HG03196 (cell line): ENCODE data around the gene TMEM94.
"Not testable (repeated sequence)": the region's sequence is repeated elsewhere in the genome, so short reads cannot be mapped to it uniquely, and the experiment has no call there.

Experiments
- ATAC-seq: cut with Tn5 transposase; IDR thresholded peaks from one replicate; pipeline ENCODE4 v1.9.1; 2021; ENCODE audit not compliant: unreplicated experiment

TMEM94 gene

GRCh38 chr17:75456417-75457046 is at the start of gene TMEM94:
Gene TMEM94, plus strand, starts transcription at chr17:75456635. Its CDS starts 15,271 bp downstream, at chr17:75471906.
- peak; percentile 93 for ATAC-seq

GRCh38 chr17:75407655-75408352 is 48.6 kb upstream of the TMEM94 start:
- ATAC-seq, result no peak

DNA sequence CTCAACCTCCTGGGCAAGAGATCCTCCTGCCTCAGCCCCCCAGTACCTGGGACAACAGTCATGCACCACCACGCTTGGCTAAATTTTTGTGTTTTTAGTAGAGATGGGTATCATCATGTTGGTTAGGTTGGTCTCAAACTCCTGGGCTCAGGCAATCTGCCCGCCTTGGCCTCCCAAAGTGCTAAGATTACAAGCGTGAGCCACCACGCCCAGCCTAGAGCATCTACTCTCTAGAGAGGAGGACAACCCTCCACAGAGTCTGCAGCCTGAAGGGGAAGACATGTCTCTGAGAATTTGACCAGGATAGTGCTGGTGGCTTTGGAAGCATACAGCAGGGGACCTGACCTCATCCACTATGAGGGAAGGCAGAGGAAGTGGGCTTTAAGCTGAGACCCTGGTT is 46.3 kb upstream of the TMEM94 start:
- ATAC-seq, result no peak

DNA sequence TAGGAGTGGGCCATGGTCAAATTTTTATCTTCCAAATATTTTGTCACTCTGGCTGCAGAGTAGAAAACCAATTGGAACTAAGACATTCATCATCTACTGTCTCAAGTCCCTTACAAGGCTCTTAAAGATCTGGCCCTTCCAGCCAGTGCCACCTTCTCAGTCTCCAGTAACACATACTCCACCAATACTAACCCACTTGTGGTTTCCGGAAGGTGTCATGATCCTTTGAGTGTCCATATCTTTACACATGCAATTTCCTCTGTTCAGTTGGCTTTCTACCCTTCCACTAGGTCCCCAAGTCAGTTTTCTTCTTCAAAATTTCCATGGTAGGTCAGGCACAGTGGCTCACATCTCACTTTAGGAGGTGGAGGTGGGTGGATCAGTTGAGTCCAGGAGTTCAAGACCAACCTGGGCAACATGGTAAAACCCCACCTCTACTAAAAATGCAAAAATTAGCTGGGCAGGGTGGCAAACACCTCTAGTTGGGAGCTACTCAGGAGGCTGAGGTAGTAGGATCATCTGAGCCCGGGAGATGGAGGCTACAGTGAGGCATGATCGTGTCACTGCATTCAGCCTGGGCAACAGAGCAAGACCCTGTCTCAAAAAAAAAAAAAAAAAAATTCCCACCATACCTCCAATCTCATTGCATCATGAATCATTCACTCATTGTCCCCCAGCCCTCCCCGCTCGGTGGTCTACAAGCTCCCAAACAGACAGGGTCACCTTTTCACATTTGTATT is 44.9 kb upstream of the TMEM94 start:
- ATAC-seq, result no peak

- ATAC-seq, result peak; percentile 56
Observed at GRCh38 chr17:75412455-75413317, 43.7 kb upstream of the TMEM94 start.

DNA sequence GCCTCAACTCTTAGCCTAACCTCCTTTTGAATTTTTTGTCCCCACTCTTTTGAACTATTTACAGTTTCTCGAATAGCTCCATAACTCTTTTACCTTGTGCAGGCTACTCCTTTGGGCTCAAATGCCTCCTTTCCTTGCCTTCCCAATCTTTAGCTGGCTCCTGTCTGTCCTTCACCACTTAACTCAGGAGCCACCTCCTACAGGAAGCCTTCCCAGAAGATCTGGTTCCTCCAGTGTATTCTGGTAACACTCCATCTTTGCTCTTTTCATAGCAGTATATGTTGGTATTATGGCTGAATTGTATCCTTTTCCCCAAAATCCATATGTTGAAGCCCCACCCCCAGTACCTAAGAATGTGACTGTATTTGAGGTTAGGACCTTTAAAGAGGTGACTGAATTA is 41.9 kb upstream of the TMEM94 start:
- no peak for ATAC-seq

- no peak for ATAC-seq
Observed at GRCh38 chr17:75416006-75416405, 40.4 kb upstream of the TMEM94 start.

GRCh38 chr17:75417054-75417580 is 39.3 kb upstream of the TMEM94 start:
- ATAC-seq, result no peak

- no peak for ATAC-seq
Observed at GRCh38 chr17:75418531-75418930, 37.9 kb upstream of the TMEM94 start.

DNA sequence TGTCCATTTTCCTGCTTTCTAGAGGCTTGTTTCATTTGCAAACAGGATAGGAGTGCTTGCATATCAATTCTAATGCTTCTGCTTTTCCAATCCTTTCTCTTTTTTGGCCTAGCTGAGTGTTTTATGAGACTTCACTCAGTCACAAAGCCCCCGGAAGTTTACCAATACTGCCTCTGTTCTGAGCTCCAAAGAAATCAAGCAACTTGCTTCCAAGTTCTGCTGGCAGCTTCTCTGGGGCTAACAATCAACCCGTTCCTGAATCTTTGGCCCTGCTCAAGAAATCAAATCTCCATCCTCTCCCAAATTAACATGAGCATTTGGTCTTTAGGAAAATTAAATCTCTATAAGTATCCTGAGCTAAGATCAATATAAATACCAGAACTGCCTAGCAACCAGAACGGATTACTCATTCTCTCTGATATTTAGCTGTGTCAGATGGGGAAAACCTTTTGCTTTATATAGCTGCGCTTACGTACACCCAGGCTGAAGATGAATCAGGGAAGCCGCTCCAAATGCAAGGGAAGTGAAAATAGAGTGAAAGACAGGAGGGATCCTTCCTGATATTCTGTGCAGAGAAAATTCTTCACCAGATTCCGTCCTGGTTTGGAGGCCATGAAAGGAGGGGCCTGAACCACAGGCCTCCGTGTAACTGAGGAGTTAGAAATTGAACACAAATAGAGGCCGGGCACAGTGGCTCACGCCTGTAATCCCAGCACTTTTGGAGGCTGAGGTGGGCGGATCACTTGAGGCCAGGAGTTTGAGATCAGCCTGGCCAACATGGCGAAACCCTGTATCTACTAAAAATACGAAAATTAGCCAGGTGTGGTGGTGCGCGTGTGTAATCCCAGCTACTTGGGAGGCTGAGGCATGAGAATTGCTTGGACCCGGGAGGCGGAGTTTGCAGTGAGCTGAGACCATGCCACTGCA is 27.6 kb upstream of the TMEM94 start:
- ATAC-seq, result no peak

- ATAC-seq, result no peak
Observed at GRCh38 chr17:75430159-75430974, 26.1 kb upstream of the TMEM94 start.

- ATAC-seq, result no peak
Observed at GRCh38 chr17:75433218-75433783, 23.1 kb upstream of the TMEM94 start.

GRCh38 chr17:75434433-75434832 is 22.0 kb upstream of the TMEM94 start:
- not testable (repeated sequence) for ATAC-seq

GRCh38 chr17:75437404-75437803 is 19.0 kb upstream of the TMEM94 start:
- ATAC-seq, result not testable (repeated sequence)

- no peak for ATAC-seq
Observed at GRCh38 chr17:75439287-75439686, 17.1 kb upstream of the TMEM94 start.

DNA sequence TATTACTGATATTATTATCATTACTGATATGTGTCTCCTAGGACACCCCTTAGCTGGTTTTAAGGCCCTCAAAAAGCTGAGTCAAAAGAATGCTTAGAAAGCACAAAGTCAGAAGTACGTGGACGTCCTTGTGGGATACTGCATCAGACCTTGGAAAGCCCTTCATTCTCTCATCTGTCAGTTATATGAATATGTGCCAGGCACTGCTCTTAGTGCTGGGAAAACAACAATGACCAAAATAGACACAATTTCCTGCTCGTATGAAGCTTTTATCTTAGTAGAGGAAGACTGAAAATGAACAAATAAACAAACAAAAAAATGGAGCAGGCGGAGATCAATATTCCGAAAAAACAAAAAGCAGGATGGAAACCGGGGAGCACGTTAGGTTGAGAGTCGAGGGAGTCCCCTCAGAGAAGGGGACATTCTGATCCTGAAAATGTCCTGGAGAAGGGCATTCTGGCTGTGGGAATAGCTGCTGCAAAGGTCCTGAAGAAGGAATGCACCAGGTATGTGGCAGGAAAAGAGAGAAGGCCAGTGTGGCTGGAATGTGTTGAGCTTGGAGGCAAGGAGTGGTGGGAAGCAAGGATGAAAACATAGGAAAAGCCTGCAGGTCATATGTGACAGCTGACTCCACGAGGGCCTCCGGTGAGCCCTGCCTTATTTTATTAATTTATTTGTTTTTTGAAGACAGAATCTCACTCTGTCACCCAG is 15.5 kb upstream of the TMEM94 start:
- ATAC-seq, result no peak

GRCh38 chr17:75442168-75443103 is 14.0 kb upstream of the TMEM94 start:
- ATAC-seq, result no peak
